HG03571 (cell line): ENCODE data around the gene ZNF14.
"Not testable (repeated sequence)": the region's sequence is repeated elsewhere in the genome, so short reads cannot be mapped to it uniquely, and the experiment has no call there.

Source experiments
- ATAC-seq: cut with Tn5 transposase; IDR thresholded peaks from one replicate; pipeline ENCODE4 v1.9.1; 2021; ENCODE audit not compliant: unreplicated experiment

ZNF14 gene

GRCh38 chr19:19732579-19733501 lies at the start of gene ZNF14:
Gene ZNF14 (minus strand): TSS chr19:19733112. CDS start chr19:19732958, 154 bp downstream.
- ATAC-seq, result peak; percentile 96

GRCh38 chr19:19781791-19782190 lies 48.9 kb upstream of the ZNF14 start:
- ATAC-seq, result not testable (repeated sequence)

GRCh38 chr19:19778666-19779065 lies 45.8 kb upstream of the ZNF14 start:
- no peak for ATAC-seq

GRCh38 chr19:19777692-19778091 lies 44.8 kb upstream of the ZNF14 start:
- ATAC-seq, result no peak

- peak; percentile 97 for ATAC-seq
These were observed 43.5 kb upstream of the ZNF14 start for GRCh38 chr19:19776206-19777008.

GRCh38 chr19:19775891-19776205 lies 42.9 kb upstream of the ZNF14 start:
- ATAC-seq, result no peak

- ATAC-seq, result no peak
These were observed 41.6 kb upstream of the ZNF14 start for GRCh38 chr19:19774354-19775033.

- not testable (repeated sequence) for ATAC-seq
These were observed 39.1 kb upstream of the ZNF14 start for GRCh38 chr19:19771963-19772362.

GRCh38 chr19:19769971-19770370 lies 37.1 kb upstream of the ZNF14 start:
- ATAC-seq, result not testable (repeated sequence)

- ATAC-seq, result no peak
These were observed 25.3 kb upstream of the ZNF14 start for GRCh38 chr19:19758164-19758563.

GRCh38 chr19:19752760-19753403 lies 20.0 kb upstream of the ZNF14 start:
- ATAC-seq, result no peak

GRCh38 chr19:19751846-19752245 lies 18.9 kb upstream of the ZNF14 start:
- ATAC-seq, result no peak

GRCh38 chr19:19750842-19751790 lies 18.2 kb upstream of the ZNF14 start:
- ATAC-seq, result no peak

- no peak for ATAC-seq
These were observed 17.3 kb upstream of the ZNF14 start for GRCh38 chr19:19749908-19750841.

- ATAC-seq, result no peak
These were observed 16.4 kb upstream of the ZNF14 start for GRCh38 chr19:19749117-19749907.

GRCh38 chr19:19748249-19748938 lies 15.5 kb upstream of the ZNF14 start:
- ATAC-seq, result no peak
